ENCODE results near the gene TMEM185B. TPM values are rescaled to one million over a fixed set of nuclear protein-coding genes. Genes with fewer than 3 reads are reported as not detected.

Gene TMEM185B
- total RNA-seq, 6 experiments from 2014 or later: 3.8 to 18.1 (median 10.6) TPM

GRCh38 chr2:120192280-120192679 lies 30.9 kb downstream of the TMEM185B start:
- Histone ChIP-seq H3K27me3 (no peaks in the 10 kb centered on the region), H3K9me3 (peaks cover 0 to 5% (median 0%) of the 10 kb centered on the region in 4 donors), H3K27ac (no peak overlapping the region), H3K4me3 (no peak overlapping the region), H3K4me1 (no peaks in the 10 kb centered on the region), H3K36me3 (no peaks in the 10 kb centered on the region)
- no peak for ATAC-seq
- 50% methylated on average over 1 of the region's 1 CpG for WGBS (ENCODE audit: insufficient coverage, low coverage, low lambda C conversion rate, missing lambda C conversion rate)
- DNase-seq: no peak
- intact Hi-C loops (cut with DNase I): no loop called here
- no peak for TF ChIP-seq POLR2A (IDR thresholded peaks at IDR 0.05)
- TF ChIP-seq, protein P1, sequence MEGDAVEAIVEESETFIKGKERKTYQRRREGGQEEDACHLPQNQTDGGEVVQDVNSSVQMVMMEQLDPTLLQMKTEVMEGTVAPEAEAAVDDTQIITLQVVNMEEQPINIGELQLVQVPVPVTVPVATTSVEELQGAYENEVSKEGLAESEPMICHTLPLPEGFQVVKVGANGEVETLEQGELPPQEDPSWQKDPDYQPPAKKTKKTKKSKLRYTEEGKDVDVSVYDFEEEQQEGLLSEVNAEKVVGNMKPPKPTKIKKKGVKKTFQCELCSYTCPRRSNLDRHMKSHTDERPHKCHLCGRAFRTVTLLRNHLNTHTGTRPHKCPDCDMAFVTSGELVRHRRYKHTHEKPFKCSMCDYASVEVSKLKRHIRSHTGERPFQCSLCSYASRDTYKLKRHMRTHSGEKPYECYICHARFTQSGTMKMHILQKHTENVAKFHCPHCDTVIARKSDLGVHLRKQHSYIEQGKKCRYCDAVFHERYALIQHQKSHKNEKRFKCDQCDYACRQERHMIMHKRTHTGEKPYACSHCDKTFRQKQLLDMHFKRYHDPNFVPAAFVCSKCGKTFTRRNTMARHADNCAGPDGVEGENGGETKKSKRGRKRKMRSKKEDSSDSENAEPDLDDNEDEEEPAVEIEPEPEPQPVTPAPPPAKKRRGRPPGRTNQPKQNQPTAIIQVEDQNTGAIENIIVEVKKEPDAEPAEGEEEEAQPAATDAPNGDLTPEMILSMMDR (IDR thresholded peaks at IDR 0.05): no peak

GRCh38 chr2:120189189-120189588 lies 34.0 kb downstream of the TMEM185B start:
- H3K27me3 ChIP-seq: no peaks in the 10 kb centered on the region
- WGBS (ENCODE audit: insufficient coverage, low coverage, low lambda C conversion rate, missing lambda C conversion rate): 29% methylated on average over 1 of the region's 1 CpG
- peaks cover 0 to 5% (median 0%) of the 10 kb centered on the region in 4 donors for H3K9me3 ChIP-seq
- ATAC-seq (no peak), DNase-seq (no peak)
- TF ChIP-seq, protein P1 (IDR thresholded peaks at IDR 0.05): no peak
- TF ChIP-seq POLR2A (IDR thresholded peaks at IDR 0.05): no peak
- no peak overlapping the region for H3K27ac ChIP-seq
- no peak overlapping the region for H3K4me3 ChIP-seq
- H3K36me3 ChIP-seq: no peaks in the 10 kb centered on the region
- intact Hi-C loops (cut with DNase I): no loop called here
- H3K4me1 ChIP-seq: no peaks in the 10 kb centered on the region

DNA sequence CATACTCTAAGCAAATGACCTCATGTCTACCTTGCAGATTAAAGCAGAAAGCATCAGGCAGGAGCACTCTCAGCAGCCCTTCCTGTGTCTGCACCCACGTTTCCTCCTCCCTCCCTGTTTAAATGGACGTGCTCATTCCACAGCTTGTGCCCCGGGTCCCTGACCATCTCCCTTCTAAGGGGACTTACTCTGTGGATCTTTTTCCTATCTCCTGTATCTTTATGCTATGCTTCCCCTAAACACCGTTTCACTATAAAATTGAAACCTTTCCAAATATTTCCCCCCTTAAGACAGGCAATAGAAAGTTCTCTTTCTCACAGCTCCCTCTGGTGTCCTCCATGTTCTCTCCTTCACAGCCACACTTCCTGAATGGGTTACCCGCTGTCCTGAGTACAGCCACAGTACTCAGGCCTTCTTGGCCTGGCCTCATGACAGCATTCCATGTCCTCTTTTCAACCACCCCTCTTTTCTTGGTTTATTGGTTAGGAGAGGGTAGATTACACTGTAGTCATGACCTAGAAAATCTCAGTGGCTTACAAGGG lies 41.1 kb downstream of the TMEM185B start:
- Histone ChIP-seq H3K9me3 (no peaks in the 10 kb centered on the region), H3K36me3 (peaks cover 0 to 11% (median 0%) of the 10 kb centered on the region in 4 donors)

GRCh38 chr2:120180066-120180465 lies 43.1 kb downstream of the TMEM185B start:
- Histone ChIP-seq H3K36me3 (peaks cover 0 to 30% (median 2%) of the 10 kb centered on the region in 4 donors), H3K9me3 (no peaks in the 10 kb centered on the region), H3K4me1 (no peaks in the 10 kb centered on the region), H3K27ac (no peak overlapping the region), H3K4me3 (no peak overlapping the region), H3K27me3 (no peaks in the 10 kb centered on the region)
- no CpG with 5 or more reads among the region's 3 CpGs for WGBS (ENCODE audit: insufficient coverage, low coverage, low lambda C conversion rate, missing lambda C conversion rate)
- TF ChIP-seq, protein P1 (IDR thresholded peaks at IDR 0.05): no peak
- TF ChIP-seq POLR2A (IDR thresholded peaks at IDR 0.05): no peak
- DNase-seq (no peak), ATAC-seq (no peak)
- intact Hi-C loops (cut with DNase I): no loop called here

More for the DNA sequence above, 41.1 kb downstream of the TMEM185B start:
- DNase-seq (no peak), ATAC-seq (no peak)
- Histone ChIP-seq H3K4me1 (no peaks in the 10 kb centered on the region), H3K27ac (no peak overlapping the region), H3K4me3 (no peak overlapping the region), H3K27me3 (no peaks in the 10 kb centered on the region)
- intact Hi-C loops (cut with DNase I): no loop called here
- TF ChIP-seq POLR2A (IDR thresholded peaks at IDR 0.05): no peak
- TF ChIP-seq, protein P1 (IDR thresholded peaks at IDR 0.05): no peak
- WGBS (ENCODE audit: insufficient coverage, low coverage, low lambda C conversion rate, missing lambda C conversion rate): 66% methylated on average over 5 of the region's 5 CpGs

Data from right lobe of liver (tissue), 6 donors.